ENCODE measurements around the gene HOMER3. TPM values are rescaled to one million over a fixed set of nuclear protein-coding genes. Genes with fewer than 3 reads are reported as not detected.
A peak's percentile ranks its signal among the peaks of the same experiment; 100 is the strongest.
"Not testable (repeated sequence)": the region's sequence is repeated elsewhere in the genome, so short reads cannot be mapped to it uniquely, and the experiment has no call there.

The HOMER3 gene
- polyA plus RNA-seq, 3 donors: 56.2 to 72.4 (median 72.1) TPM

- no peak for DNase-seq
Observed at GRCh38 chr19:18931316-18932162, 9.5 kb downstream of the HOMER3 start.

- no peak for DNase-seq
Observed at GRCh38 chr19:18929311-18929710, 11.7 kb downstream of the HOMER3 start.

- no peak for DNase-seq
Observed at GRCh38 chr19:18928018-18928805, 12.8 kb downstream of the HOMER3 start.

GRCh38 chr19:18924684-18925213, 16.3 kb downstream of the HOMER3 start:
- DNase-seq: no peak

GRCh38 chr19:18922228-18922985, 18.6 kb downstream of the HOMER3 start:
- no peak for DNase-seq

- no peak for DNase-seq
Observed at GRCh38 chr19:18921593-18921992, 19.4 kb downstream of the HOMER3 start.

GRCh38 chr19:18920400-18920799, 20.6 kb downstream of the HOMER3 start:
- DNase-seq: no peak

GRCh38 chr19:18919900-18920214, 21.2 kb downstream of the HOMER3 start:
- no peak for DNase-seq

GRCh38 chr19:18919086-18919899, 21.7 kb downstream of the HOMER3 start, which contains the start of the genes COPE and DDX49:
Gene COPE, minus strand, starts transcription at chr19:18919387. Its CDS starts 39 bp downstream, at chr19:18919348.
Gene DDX49, plus strand, starts transcription at chr19:18919715. Its CDS starts 27 bp downstream, at chr19:18919742.
- peak; percentile 100 for DNase-seq

- not testable (repeated sequence) for DNase-seq
Observed at GRCh38 chr19:18917593-18917992, 23.4 kb downstream of the HOMER3 start.

GRCh38 chr19:18915639-18916038, 25.4 kb downstream of the HOMER3 start:
- no peak for DNase-seq

- DNase-seq: no peak
Observed at GRCh38 chr19:18913466-18913865, 27.6 kb downstream of the HOMER3 start.

- DNase-seq: no peak
Observed at GRCh38 chr19:18912933-18913332, 28.1 kb downstream of the HOMER3 start.

- DNase-seq: no peak
Observed at GRCh38 chr19:18910801-18911436, 30.1 kb downstream of the HOMER3 start.

GRCh38 chr19:18910010-18910409, 31.0 kb downstream of the HOMER3 start:
- DNase-seq: no peak

- DNase-seq: no peak
Observed at GRCh38 chr19:18908917-18909619, 31.9 kb downstream of the HOMER3 start.

GRCh38 chr19:18906605-18907519, 34.2 kb downstream of the HOMER3 start:
- no peak for DNase-seq

GRCh38 chr19:18905513-18906236, 35.3 kb downstream of the HOMER3 start:
- DNase-seq: peak; percentile 62
